ENCODE data around the gene AUTS2. TPM values are rescaled to one million over a fixed set of nuclear protein-coding genes. Genes with fewer than 3 reads are reported as not detected.
"Not testable (repeated sequence)": the region's sequence is repeated elsewhere in the genome, so short reads cannot be mapped to it uniquely, and the experiment has no call there.

Gene AUTS2
- total RNA-seq, 2 donors from 2014 or later: 2.9 to 7.9 TPM

- no peak overlapping the region for H3K4me3 Mint-ChIP-seq
- no peak for DNase-seq
- H3K4me1 Mint-ChIP-seq (ENCODE audit: low read depth): peaks cover 14% of the 10 kb centered on the region
- H3K9me3 Mint-ChIP-seq: no peaks in the 10 kb centered on the region
- no peak overlapping the region for H3K27ac Mint-ChIP-seq
- H3K36me3 Mint-ChIP-seq (ENCODE audit: insufficient read depth in 2 of 2): no peaks in the 10 kb centered on the region
- H3K27me3 Mint-ChIP-seq (ENCODE audit: low read depth): peaks cover 9% of the 10 kb centered on the region
- no peak for ATAC-seq (replicated peaks in 1 of 2)
Observed at GRCh38 chr7:70360557-70360956, 762.3 kb downstream of the AUTS2 start.

- peaks cover 9% of the 10 kb centered on the region for H3K27me3 Mint-ChIP-seq (ENCODE audit: low read depth)
- no peaks in the 10 kb centered on the region for H3K36me3 Mint-ChIP-seq (ENCODE audit: insufficient read depth in 2 of 2)
- ATAC-seq (replicated peaks in 1 of 2) (peak; percentile 82 to 93), DNase-seq (no peak)
- H3K4me3 Mint-ChIP-seq: no peak overlapping the region
- H3K27ac Mint-ChIP-seq: peak overlapping the region; percentile 47
- H3K9me3 Mint-ChIP-seq: peaks cover 3 to 5% of the 10 kb centered on the region in 2 donors
- H3K4me1 Mint-ChIP-seq (ENCODE audit: low read depth): peaks cover 13% of the 10 kb centered on the region
Observed at GRCh38 chr7:70361821-70362220, 763.5 kb downstream of the AUTS2 start.

DNA sequence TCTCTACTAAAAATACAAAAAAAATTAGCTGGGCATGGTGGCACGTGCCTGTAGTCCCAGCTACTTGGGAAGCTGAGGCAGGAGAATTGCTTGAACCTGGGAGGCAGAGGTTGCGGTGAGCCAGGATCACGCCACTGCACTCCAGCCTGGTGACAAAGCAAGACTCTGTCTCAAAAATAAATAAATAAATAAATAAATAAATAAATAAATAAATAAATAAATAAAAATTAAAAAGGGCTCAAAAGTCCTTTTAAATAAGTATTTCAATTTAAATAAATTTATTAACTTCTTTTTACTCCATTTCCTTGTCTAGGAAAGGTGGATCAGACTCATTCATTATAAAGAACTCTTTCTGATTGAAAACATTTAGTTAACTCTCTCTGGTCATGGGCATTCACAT lies 766.1 kb downstream of the AUTS2 start:
- not testable (repeated sequence) for H3K27me3 Mint-ChIP-seq (ENCODE audit: low read depth); H3K36me3 Mint-ChIP-seq (ENCODE audit: insufficient read depth in 2 of 2); H3K9me3 Mint-ChIP-seq; DNase-seq; ATAC-seq (replicated peaks in 1 of 2); H3K27ac Mint-ChIP-seq; H3K4me3 Mint-ChIP-seq
- H3K4me1 Mint-ChIP-seq (ENCODE audit: low read depth): peaks cover 13% of the 10 kb centered on the region

- DNase-seq: no peak
- H3K36me3 Mint-ChIP-seq (ENCODE audit: insufficient read depth in 2 of 2): no peaks in the 10 kb centered on the region
- no peak overlapping the region for H3K4me3 Mint-ChIP-seq
- peaks cover under 1% of the 10 kb centered on the region in 2 donors for H3K9me3 Mint-ChIP-seq
- H3K27ac Mint-ChIP-seq: no peak overlapping the region
- no peak for ATAC-seq (replicated peaks in 1 of 2)
- H3K4me1 Mint-ChIP-seq (ENCODE audit: low read depth): no peaks in the 10 kb centered on the region
- H3K27me3 Mint-ChIP-seq (ENCODE audit: low read depth): no peaks in the 10 kb centered on the region
Observed at GRCh38 chr7:70371652-70372051, 773.4 kb downstream of the AUTS2 start.

DNA sequence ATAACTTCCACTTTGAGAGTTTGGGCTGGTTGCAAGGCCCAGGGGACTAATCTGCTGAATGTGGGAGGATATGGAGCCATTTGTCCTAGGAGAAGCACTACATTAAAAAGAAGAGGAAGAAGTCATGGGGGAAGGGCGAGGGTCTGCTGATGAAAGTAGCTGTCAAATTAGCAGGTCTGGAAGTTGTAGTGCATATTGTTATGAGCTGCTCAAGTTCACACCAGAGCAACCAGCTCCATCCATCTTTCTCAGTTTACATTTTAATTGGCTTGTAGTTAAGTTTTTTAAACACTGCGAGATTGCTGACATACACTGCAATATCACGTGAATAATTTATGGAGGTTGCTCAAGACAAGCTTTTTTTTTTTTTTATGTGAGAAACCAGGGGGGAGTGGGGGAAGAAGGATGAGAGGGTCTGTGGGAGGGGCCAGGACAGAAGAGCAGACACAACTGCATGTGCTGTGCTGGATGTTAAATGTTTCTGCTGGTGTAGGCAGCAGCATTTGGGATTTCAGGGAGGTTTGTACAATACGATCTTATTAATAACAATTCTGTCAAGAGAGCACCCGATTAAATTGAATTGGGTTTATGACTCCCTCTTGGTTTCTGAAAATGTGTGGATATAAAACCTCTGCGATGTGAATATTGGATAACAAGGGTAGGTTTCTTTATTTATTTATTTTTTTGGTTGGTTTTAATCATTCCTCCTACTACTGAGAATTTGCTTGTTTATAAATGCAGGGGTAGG lies 774.7 kb downstream of the AUTS2 start:
- DNase-seq: no peak
- Mint-ChIP-seq H3K27ac (no peak overlapping the region), H3K4me3 (no peak overlapping the region), H3K27me3 (ENCODE audit: low read depth) (no peaks in the 10 kb centered on the region), H3K4me1 (ENCODE audit: low read depth) (no peaks in the 10 kb centered on the region), H3K36me3 (ENCODE audit: insufficient read depth in 2 of 2) (no peaks in the 10 kb centered on the region), H3K9me3 (no peaks in the 10 kb centered on the region)
- ATAC-seq (replicated peaks in 1 of 2): no peak

GRCh38 chr7:70374772-70375533 lies 776.7 kb downstream of the AUTS2 start:
- no peak overlapping the region for H3K27ac Mint-ChIP-seq
- no peaks in the 10 kb centered on the region for H3K27me3 Mint-ChIP-seq (ENCODE audit: low read depth)
- DNase-seq (no peak), ATAC-seq (replicated peaks in 1 of 2) (no peak)
- H3K4me3 Mint-ChIP-seq: no peak overlapping the region
- no peaks in the 10 kb centered on the region for H3K9me3 Mint-ChIP-seq
- no peaks in the 10 kb centered on the region for H3K36me3 Mint-ChIP-seq (ENCODE audit: insufficient read depth in 2 of 2)
- no peaks in the 10 kb centered on the region for H3K4me1 Mint-ChIP-seq (ENCODE audit: low read depth)

DNA sequence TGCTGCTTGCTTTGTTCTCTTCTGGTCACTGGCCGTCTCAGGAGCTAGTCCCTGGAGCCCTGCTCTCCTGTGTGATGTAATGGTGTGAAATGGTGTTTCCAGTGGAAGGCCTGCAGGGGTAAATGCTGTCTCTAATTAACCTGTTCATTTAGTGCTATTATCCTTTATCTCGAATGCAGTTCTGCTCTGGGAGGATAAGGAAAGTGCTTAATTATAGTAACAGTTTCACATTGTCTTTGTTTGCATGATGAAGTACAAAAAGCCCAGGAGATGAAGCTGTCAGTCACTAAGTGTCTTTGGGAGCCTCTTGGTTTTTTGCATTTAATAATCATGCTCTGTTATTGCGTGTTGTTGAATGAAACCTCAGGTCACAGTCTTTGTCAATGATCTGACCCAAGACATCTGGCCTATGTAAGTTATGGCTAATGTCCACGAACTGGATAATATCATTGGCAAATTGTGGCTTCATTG lies 778.3 kb downstream of the AUTS2 start:
- Mint-ChIP-seq H3K9me3 (no peaks in the 10 kb centered on the region), H3K4me1 (ENCODE audit: low read depth) (no peaks in the 10 kb centered on the region)
- no peak for ATAC-seq (replicated peaks in 1 of 2)

GRCh38 chr7:70377957-70378356 lies 779.7 kb downstream of the AUTS2 start:
- no peak for ATAC-seq (replicated peaks in 1 of 2)
- Mint-ChIP-seq H3K36me3 (ENCODE audit: insufficient read depth in 2 of 2) (no peaks in the 10 kb centered on the region), H3K9me3 (peaks cover 0 to 1% of the 10 kb centered on the region in 2 donors), H3K4me3 (no peak overlapping the region), H3K27me3 (ENCODE audit: low read depth) (peaks cover 8% of the 10 kb centered on the region), H3K4me1 (ENCODE audit: low read depth) (no peaks in the 10 kb centered on the region), H3K27ac (no peak overlapping the region)
- no peak for DNase-seq

More for the DNA sequence above, 778.3 kb downstream of the AUTS2 start:
- Mint-ChIP-seq H3K27ac (no peak overlapping the region), H3K36me3 (ENCODE audit: insufficient read depth in 2 of 2) (no peaks in the 10 kb centered on the region), H3K4me3 (no peak overlapping the region), H3K27me3 (ENCODE audit: low read depth) (no peaks in the 10 kb centered on the region)
- no peak for DNase-seq

- no peak for DNase-seq
- Mint-ChIP-seq H3K27ac (no peak overlapping the region), H3K9me3 (peaks cover 0 to 1% of the 10 kb centered on the region in 2 donors), H3K4me3 (no peak overlapping the region), H3K36me3 (ENCODE audit: insufficient read depth in 2 of 2) (no peaks in the 10 kb centered on the region), H3K27me3 (ENCODE audit: low read depth) (peaks cover 8% of the 10 kb centered on the region), H3K4me1 (ENCODE audit: low read depth) (no peaks in the 10 kb centered on the region)
- no peak for ATAC-seq (replicated peaks in 1 of 2)
Observed at GRCh38 chr7:70379210-70379609, 780.9 kb downstream of the AUTS2 start.

- peaks cover 0 to 1% of the 10 kb centered on the region in 2 donors for H3K9me3 Mint-ChIP-seq
- no peak overlapping the region for H3K4me3 Mint-ChIP-seq
- DNase-seq: no peak
- H3K36me3 Mint-ChIP-seq (ENCODE audit: insufficient read depth in 2 of 2): no peaks in the 10 kb centered on the region
- peaks cover 8% of the 10 kb centered on the region for H3K27me3 Mint-ChIP-seq (ENCODE audit: low read depth)
- H3K4me1 Mint-ChIP-seq (ENCODE audit: low read depth): no peaks in the 10 kb centered on the region
- ATAC-seq (replicated peaks in 1 of 2): no peak
- no peak overlapping the region for H3K27ac Mint-ChIP-seq
Observed at GRCh38 chr7:70380421-70381015, 782.2 kb downstream of the AUTS2 start.

- Mint-ChIP-seq H3K27me3 (ENCODE audit: low read depth) (peaks cover 8% of the 10 kb centered on the region), H3K9me3 (peaks cover 0 to 1% of the 10 kb centered on the region in 2 donors), H3K36me3 (ENCODE audit: insufficient read depth in 2 of 2) (no peaks in the 10 kb centered on the region), H3K27ac (no peak overlapping the region), H3K4me3 (no peak overlapping the region), H3K4me1 (ENCODE audit: low read depth) (no peaks in the 10 kb centered on the region)
- ATAC-seq (replicated peaks in 1 of 2) (no peak), DNase-seq (no peak)
Observed at GRCh38 chr7:70383066-70383782, 784.9 kb downstream of the AUTS2 start.

DNA sequence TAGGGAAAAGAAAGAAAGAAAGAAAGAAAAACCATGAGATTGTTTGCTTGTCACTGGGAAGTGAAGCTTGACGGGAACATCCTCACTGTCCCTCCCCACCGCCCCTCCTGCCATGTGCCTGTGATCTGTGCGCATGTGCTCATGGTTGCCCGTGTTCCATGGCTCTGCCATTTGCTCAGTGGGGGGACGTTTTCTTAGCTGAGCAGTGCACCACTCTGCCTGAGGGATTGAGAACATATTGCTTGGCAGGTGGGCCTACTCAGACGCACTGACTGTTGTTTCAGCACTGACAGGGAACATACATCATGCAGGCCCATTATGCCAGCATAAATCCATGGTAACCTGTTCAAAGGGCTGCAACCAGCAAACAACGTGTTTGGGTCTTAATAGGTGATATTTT lies 785.7 kb downstream of the AUTS2 start:
- peaks cover 8% of the 10 kb centered on the region for H3K27me3 Mint-ChIP-seq (ENCODE audit: low read depth)
- no peak overlapping the region for H3K4me3 Mint-ChIP-seq
- H3K36me3 Mint-ChIP-seq (ENCODE audit: insufficient read depth in 2 of 2): no peaks in the 10 kb centered on the region
- DNase-seq: no peak
- H3K4me1 Mint-ChIP-seq (ENCODE audit: low read depth): no peaks in the 10 kb centered on the region
- no peak for ATAC-seq (replicated peaks in 1 of 2)
- H3K9me3 Mint-ChIP-seq: peaks cover 0 to 1% of the 10 kb centered on the region in 2 donors
- H3K27ac Mint-ChIP-seq: no peak overlapping the region

DNA sequence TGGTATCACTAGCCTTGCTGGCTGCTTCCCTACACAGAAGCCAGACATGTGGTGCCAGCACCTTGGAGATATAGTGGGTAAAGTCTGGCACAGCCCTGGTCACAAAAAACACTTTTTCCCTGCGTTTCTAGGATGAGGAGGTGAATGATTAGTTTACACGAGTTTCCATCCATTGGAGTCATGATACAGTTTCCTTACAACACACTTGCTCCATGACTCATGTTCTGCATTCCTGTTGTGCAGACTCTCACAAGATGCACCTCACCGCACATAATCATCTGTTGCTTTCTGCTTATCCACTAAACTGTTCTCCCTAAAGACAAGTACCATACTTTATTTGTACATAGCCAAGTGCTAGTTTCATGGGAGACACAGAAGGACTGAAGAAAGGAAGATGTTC lies 786.6 kb downstream of the AUTS2 start:
- H3K27ac Mint-ChIP-seq: no peak overlapping the region
- H3K27me3 Mint-ChIP-seq (ENCODE audit: low read depth): peaks cover 8% of the 10 kb centered on the region
- DNase-seq: no peak
- H3K9me3 Mint-ChIP-seq: peaks cover 0 to 1% of the 10 kb centered on the region in 2 donors
- no peaks in the 10 kb centered on the region for H3K36me3 Mint-ChIP-seq (ENCODE audit: insufficient read depth in 2 of 2)
- no peaks in the 10 kb centered on the region for H3K4me1 Mint-ChIP-seq (ENCODE audit: low read depth)
- H3K4me3 Mint-ChIP-seq: no peak overlapping the region
- ATAC-seq (replicated peaks in 1 of 2): no peak

Data from activated T-cell treated with anti-CD3 and anti-CD28 coated beads, Interleukin-2, amount 50 U/mL, for 72 hours (primary cell).